Astrocyte (in vitro differentiated cells and primary cell): Measurements from ENCODE around the gene C1QTNF3. TPM values are rescaled to one million over a fixed set of nuclear protein-coding genes. Genes with fewer than 3 reads are reported as not detected.

Source experiments
- DNase-seq: peaks from one replicate; pipeline ENCODE4 v3.0.0-alpha.2; 2010; ENCODE audit warnings: low read depth
- FAIRE-seq: peaks from 2 replicates; lab custom pipeline; 2011; peaks lifted over from hg19 to GRCh38; lab: Jason Lieb, UNC
- H2AFZ ChIP-seq: 2 replicates; pipeline ENCODE4 v1.6.0; 2012; ENCODE audit warnings: low read depth, low read length, inconsistent platforms
- H3K27ac ChIP-seq: 2 replicates; pipeline ENCODE4 v1.5.1; 2011; ENCODE audit warnings: low read depth, low read length, inconsistent platforms
- H3K27me3 ChIP-seq: 2 replicates; pipeline ENCODE4 v1.6.0; 2011; ENCODE audit warnings: low read length, inconsistent platforms; ENCODE audit not compliant: insufficient read depth
- H3K36me3 ChIP-seq: 2 replicates; pipeline ENCODE4 v1.5.1; 2011; ENCODE audit warnings: low read length, inconsistent platforms; ENCODE audit not compliant: insufficient read depth
- H3K4me1 ChIP-seq: 2 replicates; pipeline ENCODE4 v1.5.1; 2011; ENCODE audit warnings: low read length, inconsistent platforms; ENCODE audit not compliant: insufficient read depth
- H3K4me2 ChIP-seq: 2 replicates; pipeline ENCODE4 v1.6.0; 2012; ENCODE audit warnings: low read length, inconsistent platforms
- H3K4me3 ChIP-seq: 2 replicates; pipeline ENCODE4 v1.5.1; 2011; ENCODE audit warnings: low read depth, mild to moderate bottlenecking, low read length, inconsistent platforms; ENCODE audit not compliant: insufficient read depth
- H3K79me2 ChIP-seq: 2 replicates; pipeline ENCODE4 v1.6.0; 2012; ENCODE audit warnings: mild to moderate bottlenecking, low read length, inconsistent platforms; ENCODE audit not compliant: insufficient read depth
- H3K9ac ChIP-seq: 2 replicates; pipeline ENCODE4 v1.6.0; 2012; ENCODE audit warnings: mild to moderate bottlenecking, low read length, inconsistent platforms
- H3K9me3 ChIP-seq: 2 replicates; pipeline ENCODE4 v1.5.1; 2012; ENCODE audit warnings: low read depth, mild to moderate bottlenecking, low read length, inconsistent platforms; ENCODE audit not compliant: insufficient read depth
- H4K20me1 ChIP-seq: 2 replicates; pipeline ENCODE4 v1.6.0; 2012; ENCODE audit warnings: low read length, inconsistent platforms; ENCODE audit not compliant: insufficient read depth
- H3K27ac Mint-ChIP-seq: one replicate; pipeline ENCODE4 v1.8.0; 2021; ENCODE audit warnings: mild to moderate bottlenecking, mixed read lengths; ENCODE audit not compliant: unreplicated experiment
- H3K27me3 Mint-ChIP-seq: one replicate; pipeline ENCODE4 v1.8.0; 2021; ENCODE audit warnings: low read depth, mixed read lengths; ENCODE audit not compliant: unreplicated experiment
- H3K36me3 Mint-ChIP-seq: one replicate; pipeline ENCODE4 v1.8.0; 2021; ENCODE audit warnings: low read depth, mixed read lengths; ENCODE audit not compliant: unreplicated experiment
- H3K4me1 Mint-ChIP-seq: one replicate; pipeline ENCODE4 v1.8.0; 2021; ENCODE audit warnings: low read depth, mixed read lengths; ENCODE audit not compliant: unreplicated experiment
- H3K4me3 Mint-ChIP-seq: one replicate; pipeline ENCODE4 v1.8.0; 2021; ENCODE audit warnings: mild to moderate bottlenecking, moderate library complexity, mixed read lengths; ENCODE audit not compliant: unreplicated experiment
- H3K9me3 Mint-ChIP-seq: one replicate; pipeline ENCODE4 v1.8.0; 2021; ENCODE audit warnings: mild to moderate bottlenecking, mixed read lengths; ENCODE audit not compliant: unreplicated experiment
- EZH2 ChIP-seq: IDR thresholded peaks from 2 replicates; pipeline ENCODE4 v1.6.1; 2012; ENCODE audit warnings: mild to moderate bottlenecking, low read length, inconsistent platforms; ENCODE audit not compliant: insufficient read depth
- total RNA-seq: library from RNA; stranded (reverse); gene quantifications from 2 replicates; pipeline ENCODE4 v1.2.1, GENCODE V29; 2021
- TF ChIP-seq, protein P1 (sequence below): IDR thresholded peaks from 2 replicates; pipeline ENCODE4 v1.5.1; 2011; ENCODE audit warnings: low read depth, mild to moderate bottlenecking, inconsistent platforms, low read length, moderate library complexity; ENCODE audit not compliant: insufficient read depth

The C1QTNF3 gene
- total RNA-seq, 1 donor from 2014 or later: 0.95 TPM

GRCh38 chr5:34041247-34041972, 1.6 kb downstream of the C1QTNF3 start:
- no peaks in the 10 kb centered on the region for H3K79me2 ChIP-seq
- no peaks in the 10 kb centered on the region for H4K20me1 ChIP-seq
- H2AFZ ChIP-seq: no peak overlapping the region
- Mint-ChIP-seq H3K4me1 (peaks cover 33% of the 10 kb centered on the region), H3K36me3 (peaks cover 6% of the 10 kb centered on the region), H3K27me3 (no peaks in the 10 kb centered on the region), H3K9me3 (no peaks in the 10 kb centered on the region), H3K27ac (no peak overlapping the region), H3K4me3 (no peak overlapping the region)
- H3K9me3 ChIP-seq: no peaks in the 10 kb centered on the region
- no peak overlapping the region for H3K4me2 ChIP-seq
- FAIRE-seq (no peak), DNase-seq (no peak)
- H3K9ac ChIP-seq: no peak overlapping the region
- TF ChIP-seq, protein P1, sequence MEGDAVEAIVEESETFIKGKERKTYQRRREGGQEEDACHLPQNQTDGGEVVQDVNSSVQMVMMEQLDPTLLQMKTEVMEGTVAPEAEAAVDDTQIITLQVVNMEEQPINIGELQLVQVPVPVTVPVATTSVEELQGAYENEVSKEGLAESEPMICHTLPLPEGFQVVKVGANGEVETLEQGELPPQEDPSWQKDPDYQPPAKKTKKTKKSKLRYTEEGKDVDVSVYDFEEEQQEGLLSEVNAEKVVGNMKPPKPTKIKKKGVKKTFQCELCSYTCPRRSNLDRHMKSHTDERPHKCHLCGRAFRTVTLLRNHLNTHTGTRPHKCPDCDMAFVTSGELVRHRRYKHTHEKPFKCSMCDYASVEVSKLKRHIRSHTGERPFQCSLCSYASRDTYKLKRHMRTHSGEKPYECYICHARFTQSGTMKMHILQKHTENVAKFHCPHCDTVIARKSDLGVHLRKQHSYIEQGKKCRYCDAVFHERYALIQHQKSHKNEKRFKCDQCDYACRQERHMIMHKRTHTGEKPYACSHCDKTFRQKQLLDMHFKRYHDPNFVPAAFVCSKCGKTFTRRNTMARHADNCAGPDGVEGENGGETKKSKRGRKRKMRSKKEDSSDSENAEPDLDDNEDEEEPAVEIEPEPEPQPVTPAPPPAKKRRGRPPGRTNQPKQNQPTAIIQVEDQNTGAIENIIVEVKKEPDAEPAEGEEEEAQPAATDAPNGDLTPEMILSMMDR: no peak
- TF ChIP-seq EZH2: no peak
- peaks cover 10% of the 10 kb centered on the region for H3K4me1 ChIP-seq
- H3K27me3 ChIP-seq: no peaks in the 10 kb centered on the region
- H3K27ac ChIP-seq: no peak overlapping the region
- H3K36me3 ChIP-seq: no peaks in the 10 kb centered on the region
- no peak overlapping the region for H3K4me3 ChIP-seq

DNA sequence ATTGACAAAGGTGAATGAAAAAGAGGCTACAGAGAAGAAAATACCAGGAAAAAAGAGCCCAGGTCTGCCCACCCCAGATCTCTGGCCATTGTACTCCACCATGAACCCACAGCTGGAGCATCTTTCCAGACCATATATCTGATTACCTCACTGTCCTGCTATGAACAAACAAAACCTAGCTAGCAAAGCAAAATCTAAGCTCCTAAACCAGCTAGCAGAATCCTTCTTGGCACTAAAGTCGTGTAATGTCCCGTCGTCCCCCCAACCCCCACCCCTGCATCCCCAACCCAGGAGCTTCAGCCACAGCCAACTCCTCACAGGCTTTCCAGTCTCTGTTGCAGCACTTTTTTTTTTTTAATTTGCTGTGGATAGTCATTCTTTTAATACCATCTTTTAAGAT, 2.5 kb downstream of the C1QTNF3 start:
- no peaks in the 10 kb centered on the region for H4K20me1 ChIP-seq
- no peaks in the 10 kb centered on the region for H3K27me3 Mint-ChIP-seq
- no peak overlapping the region for H3K4me3 Mint-ChIP-seq
- no peak overlapping the region for H3K9ac ChIP-seq
- H3K4me2 ChIP-seq: no peak overlapping the region
- no peaks in the 10 kb centered on the region for H3K9me3 ChIP-seq
- H3K9me3 Mint-ChIP-seq: no peaks in the 10 kb centered on the region
- TF ChIP-seq EZH2: no peak
- TF ChIP-seq, protein P1: no peak
- no peak overlapping the region for H3K27ac ChIP-seq
- FAIRE-seq (no peak), DNase-seq (no peak)
- peaks cover 6% of the 10 kb centered on the region for H3K36me3 Mint-ChIP-seq
- H3K36me3 ChIP-seq: no peaks in the 10 kb centered on the region
- H3K79me2 ChIP-seq: no peaks in the 10 kb centered on the region
- H3K4me1 ChIP-seq: peaks cover 4% of the 10 kb centered on the region
- no peaks in the 10 kb centered on the region for H3K27me3 ChIP-seq
- no peak overlapping the region for H3K27ac Mint-ChIP-seq
- H3K4me3 ChIP-seq: no peak overlapping the region
- peaks cover 32% of the 10 kb centered on the region for H3K4me1 Mint-ChIP-seq
- no peak overlapping the region for H2AFZ ChIP-seq
